B cell (primary cell): ENCODE results near the gene TRIB2. TPM values are rescaled to one million over a fixed set of nuclear protein-coding genes. Genes with fewer than 3 reads are reported as not detected.

Source experiments
- ATAC-seq: fragments of 200-7000 bp; cut with Tn5 transposase; one replicate; pipeline ENCODE4 v1.10.0; 2021; ENCODE audit warnings: low read depth, mild to moderate bottlenecking, moderate number of reproducible peaks, moderate library complexity
- CTCF ChIA-PET: fragments of 350-600 bp; sonication (Branson Sonifier 250); formaldehyde crosslinking; loops from one replicate; lab custom pipeline; 2021; ENCODE audit warnings: antibody characterized with exemption, inconsistent platforms; lab: Charles Lee
- POLR2A ChIA-PET: fragments of 350-600 bp; sonication (Branson Sonifier 250); formaldehyde crosslinking; loops from one replicate; lab custom pipeline; 2021; ENCODE audit warnings: antibody characterized with exemption; lab: Charles Lee
- DNase-seq: peaks from one replicate; pipeline ENCODE4 v3.0.0; 2013
- H2AFZ ChIP-seq: 2 replicates; pipeline ENCODE4 v1.6.1; 2012; ENCODE audit warnings: mild to moderate bottlenecking, low read depth, low read length; ENCODE audit not compliant: insufficient read depth, poor library complexity, severe bottlenecking
- H3K27ac ChIP-seq, 2 donors: 1 replicate in 1 of 2; 2 replicates in 1 of 2; pipeline ENCODE4 v1.5.1; 2012 to 2013; ENCODE audit warnings: low read length in 2 of 2, mild to moderate bottlenecking in 2 of 2, moderate library complexity in 1 of 2
- H3K27me3 ChIP-seq, 4 experiments: fragments of 200-600 bp in 1 of 4; sonication (generic) in 1 of 4; replicated peaks in 1 of 4; 1 replicate in 2 of 4; 2 replicates in 2 of 4; pipeline versions ENCODE4 v1.6.1 to v1.7.0; 2013 to 2016; ENCODE audit warnings: low read length in 3 of 4, mild to moderate bottlenecking in 2 of 4, mixed read lengths in 1 of 4, moderate library complexity in 1 of 4; ENCODE audit not compliant: insufficient read depth in 4 of 4, control insufficient read depth in 3 of 4; ENCODE audit errors: control extremely low read depth in 1 of 4
- H3K36me3 ChIP-seq, 2 experiments: replicated peaks in 1 of 2; 1 replicate in 1 of 2; 2 replicates in 1 of 2; pipeline versions ENCODE4 v1.6.1 to v1.7.1; 2013; ENCODE audit warnings: low read length in 1 of 2; ENCODE audit not compliant: insufficient read depth in 2 of 2, control insufficient read depth in 1 of 2; ENCODE audit errors: control extremely low read depth in 1 of 2, extremely low read depth in 1 of 2
- H3K4me1 ChIP-seq, 2 donors: fragments of 200-600 bp in 1 of 2; sonication (generic) in 1 of 2; 1 replicate in 1 of 2; 2 replicates in 1 of 2; pipeline versions ENCODE4 v1.5.1 to v1.6.1; 2013 to 2017; ENCODE audit warnings: low read length in 2 of 2; ENCODE audit not compliant: control insufficient read depth in 2 of 2, insufficient read depth in 2 of 2
- H3K4me2 ChIP-seq: replicated peaks from 2 replicates; pipeline ENCODE3; 2012; ENCODE audit warnings: mild to moderate bottlenecking, low read depth, low read length; ENCODE audit not compliant: poor library complexity, severe bottlenecking
- H3K4me3 ChIP-seq, 5 experiments: fragments of 200-600 bp in 1 of 5; sonication (generic) in 1 of 5; 1 replicate in 3 of 5; 2 replicates in 2 of 5; pipeline versions ENCODE4 v1.5.1 to v1.7.0; 2011 to 2016; ENCODE audit warnings: low read length in 4 of 5, mild to moderate bottlenecking in 4 of 5, low read depth in 2 of 5, control low read depth in 1 of 5, moderate library complexity in 1 of 5; ENCODE audit not compliant: insufficient read depth in 1 of 5; ENCODE audit errors: control extremely low read depth in 1 of 5, extremely low read depth in 1 of 5
- H3K79me2 ChIP-seq: fragments of 200-600 bp; sonication (generic); one replicate; pipeline ENCODE4 v1.6.0; 2016; ENCODE audit warnings: low read length; ENCODE audit not compliant: control insufficient read depth, insufficient read depth
- H3K9ac ChIP-seq: fragments of 200-600 bp; sonication (generic); 2 replicates; pipeline ENCODE4 v1.6.1; 2017; ENCODE audit warnings: mild to moderate bottlenecking, low read length, moderate library complexity
- H3K9me3 ChIP-seq, 3 donors: one replicate each; pipeline versions ENCODE4 v1.6.1 to v1.7.1; 2013; ENCODE audit warnings: low read length in 2 of 3; ENCODE audit not compliant: control insufficient read depth in 2 of 3, insufficient read depth in 1 of 3; ENCODE audit errors: control extremely low read depth in 1 of 3
- H4K20me1 ChIP-seq: 2 replicates; pipeline ENCODE4 v1.6.0; 2012; ENCODE audit warnings: mild to moderate bottlenecking, low read length; ENCODE audit not compliant: insufficient read depth, control insufficient read depth, poor library complexity, severe bottlenecking
- H3K27ac Mint-ChIP-seq: one replicate; pipeline ENCODE4 v1.8.0; 2021; ENCODE audit warnings: mixed read lengths
- H3K27me3 Mint-ChIP-seq: one replicate; pipeline ENCODE4 v1.8.0; 2021; ENCODE audit warnings: mixed read lengths
- H3K4me1 Mint-ChIP-seq: one replicate; pipeline ENCODE4 v1.8.0; 2021; ENCODE audit warnings: mixed read lengths
- H3K4me3 Mint-ChIP-seq: one replicate; pipeline ENCODE4 v1.8.0; 2021; ENCODE audit warnings: mixed read lengths
- H3K9me3 Mint-ChIP-seq: one replicate; pipeline ENCODE4 v1.8.0; 2022; ENCODE audit warnings: mixed read lengths; ENCODE audit not compliant: insufficient read depth
- EZH2 ChIP-seq: IDR thresholded peaks from 2 replicates; pipeline ENCODE4 v1.6.1; 2012; ENCODE audit warnings: borderline replicate concordance, low read depth, mild to moderate bottlenecking, moderate library complexity, low read length; ENCODE audit not compliant: insufficient read depth, poor library complexity, severe bottlenecking
- WGBS: methylation state at CpG from one replicate; pipeline ENCODE4 v1.1.5; 2013; ENCODE audit warnings: missing lambda C conversion rate; ENCODE audit not compliant: insufficient coverage; 5-methylcytosine and 5-hydroxymethylcytosine counted together
- intact Hi-C: fragments of 100-400 bp; cut with micrococcal nuclease; formaldehyde crosslinking; loops from one replicate; pipeline ENCODE4 v1.10.0; 2022
- polyA plus RNA-seq: library from polyadenylated mRNA; depleted of rRNA; stranded (reverse); fragments of >200 nt; gene quantifications from 2 replicates; pipeline ENCODE4 v1.2.3, GENCODE V29; 2012
- total RNA-seq, 2 donors: library from RNA; stranded (reverse); fragments of 120-200 nt in 1 of 2; gene quantifications; 1 replicate in 1 of 2; 2 replicates in 1 of 2; pipeline versions ENCODE4 v1.2.3 to v1.2.4, GENCODE V29; 2013 to 2022
- TF ChIP-seq, protein P1 (sequence below): fragments of 200-600 bp; IDR thresholded peaks from one replicate; pipeline ENCODE4 v1.8.0; 2022; ENCODE audit warnings: antibody characterized with exemption, mild to moderate bottlenecking

TRIB2 gene
- total and polyA plus RNA-seq, 2 donors (not counting 1 experiment from before 2014, with no cell fraction given): 36.3 to 117 TPM

DNA sequence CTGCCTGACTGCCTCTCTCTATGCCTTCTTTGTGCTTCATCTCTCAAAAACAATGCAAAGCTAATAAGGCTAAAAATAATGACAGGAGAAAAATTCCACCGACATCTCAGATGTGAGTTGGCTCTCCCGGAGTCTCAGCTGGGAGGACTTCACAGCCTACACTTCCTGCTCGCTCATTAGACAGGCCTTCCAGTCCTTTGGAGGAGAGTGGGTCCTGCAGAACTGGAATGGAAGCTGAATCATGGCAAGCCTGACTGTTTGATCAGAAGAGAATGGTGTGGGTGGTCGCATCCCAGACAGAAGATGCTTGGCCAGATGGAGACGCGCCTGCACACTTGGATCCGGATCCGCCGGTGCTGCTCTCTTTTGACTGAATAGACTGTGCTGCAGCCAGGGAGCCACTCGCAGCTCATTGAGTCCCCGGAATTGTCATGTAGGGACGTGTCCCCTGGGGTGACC is 49.7 kb downstream of the TRIB2 start:
- H3K27ac ChIP-seq: no peak overlapping the region
- H3K9me3 ChIP-seq: peaks cover 0 to 4% (median 0%) of the 10 kb centered on the region in 3 donors
- no peak overlapping the region for H3K4me3 ChIP-seq
- WGBS: 96% methylated on average over 10 of the region's 12 CpGs
- no peaks in the 10 kb centered on the region for H4K20me1 ChIP-seq
- H2AFZ ChIP-seq: no peak overlapping the region
- DNase-seq (no peak), ATAC-seq (no peak)
- intact Hi-C loops: no loop called here
- H3K27me3 ChIP-seq: peaks cover 0 to 19% (median 7%) of the 10 kb centered on the region in 4 experiments
- H3K9ac ChIP-seq: no peak overlapping the region
- H3K27ac Mint-ChIP-seq: no peak overlapping the region
- H3K4me1 Mint-ChIP-seq: no peaks in the 10 kb centered on the region
- TF ChIP-seq EZH2: no peak
- TF ChIP-seq, protein P1, sequence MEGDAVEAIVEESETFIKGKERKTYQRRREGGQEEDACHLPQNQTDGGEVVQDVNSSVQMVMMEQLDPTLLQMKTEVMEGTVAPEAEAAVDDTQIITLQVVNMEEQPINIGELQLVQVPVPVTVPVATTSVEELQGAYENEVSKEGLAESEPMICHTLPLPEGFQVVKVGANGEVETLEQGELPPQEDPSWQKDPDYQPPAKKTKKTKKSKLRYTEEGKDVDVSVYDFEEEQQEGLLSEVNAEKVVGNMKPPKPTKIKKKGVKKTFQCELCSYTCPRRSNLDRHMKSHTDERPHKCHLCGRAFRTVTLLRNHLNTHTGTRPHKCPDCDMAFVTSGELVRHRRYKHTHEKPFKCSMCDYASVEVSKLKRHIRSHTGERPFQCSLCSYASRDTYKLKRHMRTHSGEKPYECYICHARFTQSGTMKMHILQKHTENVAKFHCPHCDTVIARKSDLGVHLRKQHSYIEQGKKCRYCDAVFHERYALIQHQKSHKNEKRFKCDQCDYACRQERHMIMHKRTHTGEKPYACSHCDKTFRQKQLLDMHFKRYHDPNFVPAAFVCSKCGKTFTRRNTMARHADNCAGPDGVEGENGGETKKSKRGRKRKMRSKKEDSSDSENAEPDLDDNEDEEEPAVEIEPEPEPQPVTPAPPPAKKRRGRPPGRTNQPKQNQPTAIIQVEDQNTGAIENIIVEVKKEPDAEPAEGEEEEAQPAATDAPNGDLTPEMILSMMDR: no peak
- peaks cover 49% of the 10 kb centered on the region for H3K27me3 Mint-ChIP-seq
- H3K79me2 ChIP-seq: no peaks in the 10 kb centered on the region
- H3K4me2 ChIP-seq: no peak overlapping the region
- CTCF ChIA-PET: no interaction called here
- no peaks in the 10 kb centered on the region for H3K36me3 ChIP-seq
- H3K9me3 Mint-ChIP-seq: no peaks in the 10 kb centered on the region
- H3K4me1 ChIP-seq: no peaks in the 10 kb centered on the region
- POLR2A ChIA-PET: no interaction called here
- H3K4me3 Mint-ChIP-seq: no peak overlapping the region

DNA sequence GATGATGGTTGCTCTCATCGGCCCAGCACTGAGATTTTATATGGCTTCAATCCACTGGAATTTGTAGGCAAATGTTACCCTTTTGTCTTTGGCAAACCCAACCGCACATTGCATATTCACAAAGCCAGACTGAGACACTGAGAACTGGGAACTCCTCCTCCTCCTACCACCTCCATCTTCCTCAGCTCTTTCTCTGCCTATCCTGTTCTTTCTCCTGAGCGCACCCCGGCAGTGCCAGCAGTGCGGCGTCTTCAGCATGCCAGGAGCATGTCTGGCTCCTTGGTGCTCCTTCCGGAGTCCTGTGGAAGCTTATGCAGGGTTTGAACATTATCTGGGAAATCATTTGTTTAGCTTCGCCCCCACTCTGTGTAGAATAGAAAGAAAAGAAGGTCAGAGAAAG is 50.8 kb downstream of the TRIB2 start:
- H3K27ac ChIP-seq: no peak overlapping the region
- POLR2A ChIA-PET: no interaction called here

More for the DNA sequence above, 50.8 kb downstream of the TRIB2 start:
- Histone ChIP-seq H3K79me2 (no peaks in the 10 kb centered on the region), H3K36me3 (no peaks in the 10 kb centered on the region), H3K9me3 (peaks cover 0 to 4% (median 0%) of the 10 kb centered on the region in 3 donors), H3K27me3 (peaks cover 0 to 23% (median 7%) of the 10 kb centered on the region in 4 experiments), H2AFZ (no peak overlapping the region), H4K20me1 (no peaks in the 10 kb centered on the region), H3K4me1 (no peaks in the 10 kb centered on the region), H3K4me2 (no peak overlapping the region), H3K4me3 (no peak overlapping the region), H3K9ac (no peak overlapping the region)
- intact Hi-C loops: no loop called here
- Mint-ChIP-seq H3K4me1 (no peaks in the 10 kb centered on the region), H3K9me3 (no peaks in the 10 kb centered on the region), H3K27ac (no peak overlapping the region), H3K27me3 (peaks cover 56% of the 10 kb centered on the region), H3K4me3 (no peak overlapping the region)
- CTCF ChIA-PET: no interaction called here
- TF ChIP-seq EZH2: no peak
- TF ChIP-seq, protein P1: no peak
- WGBS: 97% methylated on average over 7 of the region's 8 CpGs
- ATAC-seq: no peak
- no peak for DNase-seq
